HEK293T (cell line): ENCODE measurements around the gene PLA2G2D.

ENCODE experiments used
- BHLHE40 ChIP-seq: fragments of 450-650 bp; IDR thresholded peaks from 2 replicates; pipeline ENCODE4 v1.6.1; 2016; ENCODE audit warnings: mild to moderate bottlenecking, moderate library complexity, borderline replicate concordance
- ELF4 ChIP-seq: fragments of 450-650 bp; IDR thresholded peaks from 2 replicates; pipeline ENCODE4 v1.6.1; 2017; ENCODE audit warnings: antibody characterized with exemption
- FOXA1 ChIP-seq: fragments of 450-650 bp; IDR thresholded peaks from 2 replicates; pipeline ENCODE4 v1.6.1; 2016; ENCODE audit warnings: mild to moderate bottlenecking
- FOXK2 ChIP-seq: fragments of 450-650 bp; IDR thresholded peaks from 2 replicates; pipeline ENCODE4 v1.6.1; 2016; ENCODE audit warnings: mild to moderate bottlenecking
- SP1 ChIP-seq: fragments of 450-650 bp; IDR thresholded peaks from 2 replicates; pipeline ENCODE4 v1.6.1; 2017
- SUZ12 ChIP-seq: fragments of 450-650 bp; IDR thresholded peaks from 2 replicates; pipeline ENCODE4 v1.6.1; 2016; ENCODE audit warnings: mild to moderate bottlenecking
- ZNF384 ChIP-seq: fragments of 450-650 bp; IDR thresholded peaks from 2 replicates; pipeline ENCODE4 v1.6.1; 2016

DNA sequence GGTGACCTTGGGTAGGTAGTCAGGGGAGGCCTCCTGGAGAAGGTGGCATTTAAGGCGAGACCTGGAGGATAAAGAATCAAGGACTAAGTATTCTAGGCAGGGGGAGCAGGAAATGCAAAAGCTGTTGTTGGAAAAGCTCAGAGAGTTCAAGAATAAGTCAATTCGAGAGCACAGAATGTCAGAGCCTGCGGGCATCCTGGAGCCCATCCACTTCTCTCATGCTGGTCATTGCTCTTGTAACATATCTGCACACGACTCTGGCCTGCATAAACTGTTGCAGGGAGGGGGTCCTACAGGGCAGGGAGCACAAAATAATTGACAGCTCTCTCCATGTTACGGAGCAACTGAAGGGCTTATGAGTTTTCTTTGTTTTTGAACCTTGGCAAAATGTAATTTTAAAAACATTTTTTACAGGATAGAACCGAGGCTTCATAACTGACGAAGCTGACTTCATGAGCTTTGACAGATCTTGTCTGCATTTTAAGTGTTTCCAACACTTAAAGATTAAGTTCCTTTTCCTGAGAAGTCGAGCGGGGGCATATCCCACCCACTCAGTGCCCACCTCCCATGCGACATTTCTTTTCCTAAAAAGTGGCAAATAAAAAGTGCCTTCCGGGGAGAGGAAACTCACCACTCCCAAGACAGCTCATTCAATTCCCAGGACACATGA is 45.1 kb downstream of the PLA2G2D start:
- no peak for TF ChIP-seq SP1
- no peak for TF ChIP-seq FOXK2
- no peak for TF ChIP-seq ZNF384
- TF ChIP-seq BHLHE40: no peak
- TF ChIP-seq SUZ12: no peak
- TF ChIP-seq ELF4: no peak
- no peak for TF ChIP-seq FOXA1
